HuH-7 (cell line): ENCODE measurements around the gene DHH.

Experiments
- DNase-seq: peaks from one replicate; pipeline ENCODE4 v3.0.0; 2011; ENCODE audit warnings: low spot score

DHH gene

GRCh38 chr12:49050507-49051372 is 43.9 kb downstream of the DHH start:
- no peak for DNase-seq

GRCh38 chr12:49049566-49050224 is 44.9 kb downstream of the DHH start:
- no peak for DNase-seq

DNA sequence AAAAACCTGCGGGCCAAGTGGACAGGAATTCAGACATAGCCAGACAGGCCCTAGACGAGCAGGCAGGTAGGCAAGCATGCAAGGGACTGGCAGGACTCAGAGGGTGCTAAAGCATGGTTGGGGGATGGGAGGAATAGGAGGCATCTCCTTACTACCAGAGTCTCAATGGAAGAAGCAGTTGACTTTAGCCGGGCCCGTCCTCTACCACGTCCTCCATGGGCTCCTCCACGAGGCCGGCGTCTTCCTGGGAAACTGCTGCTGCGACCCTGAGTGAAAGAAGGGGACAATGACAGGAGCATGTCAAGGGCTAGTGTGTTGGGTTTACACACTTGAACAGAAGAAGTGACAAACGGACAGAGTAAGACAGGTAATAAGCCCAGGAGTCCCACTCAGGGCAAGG is 45.6 kb downstream of the DHH start:
- no peak for DNase-seq

DNA sequence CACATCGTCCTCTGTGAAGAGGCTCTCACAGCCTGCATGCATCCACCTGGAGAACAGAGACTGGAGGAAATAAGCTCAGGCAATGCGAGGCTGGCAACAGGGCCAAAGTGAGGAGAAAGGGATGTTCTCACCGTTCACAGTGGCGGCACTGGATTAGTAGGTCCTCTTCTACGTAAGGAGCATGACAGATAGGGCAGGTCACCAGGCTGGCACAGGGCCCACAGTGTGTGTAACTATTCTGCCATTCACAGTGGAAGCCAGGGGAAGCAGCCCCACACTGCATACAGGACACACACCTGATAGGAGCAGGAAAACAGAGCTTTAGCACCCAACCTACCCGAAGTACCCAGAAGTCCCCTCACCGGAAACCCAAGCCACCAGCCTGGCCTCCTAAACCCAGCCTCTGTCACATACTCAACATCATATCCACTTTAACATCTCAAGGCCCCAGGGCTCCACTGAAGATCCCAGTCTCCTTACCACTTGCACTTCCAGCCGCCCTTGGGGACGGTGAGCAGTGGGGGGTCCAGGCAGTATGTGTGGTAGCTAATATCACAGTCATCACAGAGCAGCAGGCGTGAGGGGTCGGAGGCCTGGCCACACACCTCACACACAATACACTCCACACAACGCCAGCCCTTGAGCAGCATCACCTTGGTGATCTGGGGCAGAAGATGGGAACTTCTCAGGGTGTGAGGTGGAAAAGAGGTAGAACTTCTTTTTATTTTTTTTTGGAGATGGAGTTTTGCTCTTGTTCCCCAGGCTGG is 48.3 kb downstream of the DHH start:
- DNase-seq = no peak

- no peak for DNase-seq
These were observed 49.9 kb downstream of the DHH start for GRCh38 chr12:49044660-49045059.

DNA sequence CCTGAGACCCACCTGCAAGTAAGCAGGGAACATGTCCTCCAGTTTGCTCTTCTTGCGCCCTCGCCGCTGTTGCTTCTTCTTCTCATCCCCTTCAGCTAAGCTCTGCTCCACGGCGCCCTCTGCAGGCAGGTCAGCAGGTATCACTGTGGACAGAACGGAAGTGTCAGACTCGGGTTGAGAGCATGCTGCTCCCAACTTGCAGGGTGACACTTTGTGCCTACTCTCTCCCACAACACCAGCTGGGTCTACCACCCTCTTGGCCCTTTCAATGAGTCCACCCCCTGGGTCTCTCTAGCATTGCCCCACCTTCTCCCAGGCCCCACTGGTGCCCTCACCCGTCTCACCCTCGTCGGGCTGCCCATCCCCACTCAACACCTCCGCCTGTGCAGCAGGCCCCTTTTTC is 50.7 kb downstream of the DHH start:
- peak; percentile 97 for DNase-seq

GRCh38 chr12:49043241-49043640 is 51.4 kb downstream of the DHH start:
- DNase-seq = no peak

DNA sequence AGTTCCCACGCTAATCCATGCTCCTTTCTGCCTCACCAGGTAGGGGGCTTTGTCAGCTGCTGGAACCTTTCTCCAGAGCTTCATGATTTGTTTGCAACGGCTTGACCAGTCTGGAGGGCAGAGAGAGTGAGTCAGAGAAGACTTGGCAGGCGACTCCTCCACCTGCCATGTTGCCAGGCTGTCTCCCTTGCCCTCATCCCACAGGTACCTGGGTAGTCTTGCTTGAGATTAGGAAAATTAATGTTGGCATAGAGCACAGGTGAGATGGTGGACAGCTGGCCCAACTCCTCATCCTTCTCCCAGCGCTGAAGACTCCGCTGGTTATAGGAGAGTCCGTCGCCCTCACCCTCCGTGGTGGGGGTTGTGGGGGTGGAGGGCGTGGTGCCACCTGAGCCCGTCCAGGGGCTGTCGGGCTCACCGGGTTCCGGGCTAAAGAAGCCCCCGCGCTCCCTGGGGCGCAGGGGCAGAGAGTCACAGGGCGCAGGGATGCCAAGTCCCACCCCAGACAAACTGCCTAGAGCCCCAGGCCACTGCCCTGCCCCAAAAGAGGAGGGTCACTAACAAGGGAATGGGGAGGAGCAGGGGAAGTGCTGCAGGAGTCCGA is 52.6 kb downstream of the DHH start:
- no peak for DNase-seq

GRCh38 chr12:49041036-49041880 is 53.3 kb downstream of the DHH start:
- no peak for DNase-seq

DNA sequence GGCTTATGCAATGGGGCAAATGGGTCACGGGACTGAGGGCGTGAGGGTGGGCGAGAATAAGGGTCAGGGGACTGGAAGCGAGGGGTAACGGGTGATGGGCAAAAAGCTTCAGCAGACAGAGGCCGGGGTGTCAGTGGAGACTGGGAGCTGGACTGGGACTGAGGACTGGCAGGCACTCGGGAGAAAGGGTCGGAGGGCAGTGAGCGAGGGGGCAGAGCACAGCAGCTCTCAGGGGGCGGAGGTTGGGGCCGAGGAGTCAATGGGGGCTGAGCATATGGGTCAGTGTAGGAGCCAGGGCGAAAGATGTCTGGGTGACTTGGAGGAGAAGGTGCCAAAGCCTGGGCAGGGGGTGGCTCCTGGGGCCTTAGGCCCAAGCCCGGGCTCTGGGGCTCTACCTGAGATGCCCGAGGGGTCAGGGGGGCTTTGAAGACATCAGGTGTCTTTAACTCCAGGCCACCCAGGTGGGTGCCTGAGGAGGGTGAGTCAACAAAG is 54.2 kb downstream of the DHH start:
- DNase-seq = no peak

- DNase-seq = no peak
These were observed 54.9 kb downstream of the DHH start for GRCh38 chr12:49039421-49040363.

GRCh38 chr12:49038291-49038955 is 56.2 kb downstream of the DHH start:
- no peak for DNase-seq

DNA sequence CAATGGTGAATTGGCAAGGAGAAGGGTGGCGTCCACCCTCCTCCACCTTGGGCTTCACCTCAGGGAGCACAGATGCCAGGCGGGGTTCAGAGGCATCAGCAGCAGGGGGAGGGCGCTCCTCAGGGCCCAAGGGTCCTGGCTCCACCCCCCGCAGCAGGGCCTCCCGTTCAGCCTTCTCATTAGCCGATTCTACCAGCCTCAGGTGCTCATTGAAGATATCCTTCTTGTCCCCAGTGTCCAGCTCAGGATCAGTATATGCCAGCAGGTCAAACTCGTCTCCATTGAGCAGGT is 56.7 kb downstream of the DHH start:
- no peak for DNase-seq

DNA sequence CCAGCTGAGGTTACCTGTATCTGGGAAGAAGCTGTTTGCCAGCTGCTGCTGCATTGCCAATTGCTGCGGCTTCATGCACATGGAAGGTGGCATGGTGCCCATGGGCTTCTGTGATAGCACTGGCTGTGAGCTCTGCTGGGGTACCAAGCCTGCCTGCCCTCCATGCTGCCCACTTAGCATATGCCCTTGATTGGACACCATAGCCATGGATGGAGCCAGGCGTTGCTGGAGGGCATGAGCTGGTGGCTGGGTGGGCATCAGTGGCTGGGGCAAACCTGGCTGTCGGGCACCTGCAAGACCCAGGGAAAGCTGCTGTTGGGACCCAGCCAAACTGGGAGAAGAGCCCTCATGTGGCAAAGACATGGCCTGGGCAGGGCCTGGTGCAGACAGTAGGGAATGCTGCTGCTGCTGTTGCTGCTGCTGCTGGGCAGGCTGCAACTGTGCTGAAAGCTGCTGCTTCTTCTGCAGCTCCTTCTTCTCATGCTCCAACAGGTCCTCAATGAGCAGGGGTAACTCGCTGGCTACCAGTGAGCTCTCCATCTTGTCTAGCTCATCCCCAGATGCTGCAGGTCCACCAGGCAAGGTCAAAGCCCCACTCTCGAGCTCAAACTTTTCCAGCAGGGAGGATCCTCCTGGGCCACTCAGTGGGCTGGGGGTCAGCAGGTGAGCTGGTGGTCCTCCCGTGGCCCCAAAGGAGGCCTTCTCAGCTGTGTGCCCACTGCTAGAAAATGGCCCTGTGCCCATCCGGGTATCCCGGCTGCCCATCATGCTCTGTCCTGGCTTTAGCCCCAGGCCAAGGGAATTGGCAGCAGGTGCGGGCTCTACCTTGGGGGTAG is 57.3 kb downstream of the DHH start:
- no peak for DNase-seq
